ENCODE data around the gene HLA-DRB1. TPM values are rescaled to one million over a fixed set of nuclear protein-coding genes. Genes with fewer than 3 reads are reported as not detected.

Gene HLA-DRB1
- total and polyA plus RNA-seq, 10 donors, result 158 to 779 (median 430) TPM

- WGBS, 5 donors, result 0 to 89% (median 30%) methylated on average over 1 of the region's 1 CpG
- H3K27ac ChIP-seq, result no peak overlapping the region
- no peaks in the 10 kb centered on the region for H3K27me3 ChIP-seq (replicated peaks in 1 of 7)
- peaks cover 0 to 4% (median under 1%) of the 10 kb centered on the region in 6 donors for H3K4me1 ChIP-seq
- no peak overlapping the region for H3K4me3 ChIP-seq
- no peak for DNase-seq
- intact Hi-C loops (cut with DNase I; ENCODE audit: low total_unique reads), result no loop called here
- H3K9me3 ChIP-seq, result peaks cover 0 to 22% (median 0%) of the 10 kb centered on the region in 8 donors
- no peaks in the 10 kb centered on the region for H3K36me3 ChIP-seq
- TF ChIP-seq CTCF (IDR thresholded peaks at IDR 0.05 in 8 of 11, conservative IDR thresholded peaks at IDR 0.05 in 3 of 11) (no peak), POLR2AphosphoS5 (IDR thresholded peaks at IDR 0.05) (no peak), POLR2A (IDR thresholded peaks at IDR 0.05) (no peak)
Measured at GRCh38 chr6:32614366-32615081, 24.9 kb upstream of the HLA-DRB1 start.

GRCh38 chr6:32613475-32613874 lies 23.8 kb upstream of the HLA-DRB1 start:
- no peak for TF ChIP-seq POLR2AphosphoS5 (IDR thresholded peaks at IDR 0.05)
- TF ChIP-seq CTCF (IDR thresholded peaks at IDR 0.05 in 8 of 11, conservative IDR thresholded peaks at IDR 0.05 in 3 of 11), result no peak
- TF ChIP-seq POLR2A (IDR thresholded peaks at IDR 0.05), result no peak
- Histone ChIP-seq H3K4me3 (no peak overlapping the region), H3K36me3 (no peaks in the 10 kb centered on the region), H3K4me1 (peaks cover 0 to 4% (median 1%) of the 10 kb centered on the region in 6 donors), H3K27me3 (replicated peaks in 1 of 7) (no peaks in the 10 kb centered on the region), H3K9me3 (peaks cover 0 to 18% (median 0%) of the 10 kb centered on the region in 8 donors), H3K27ac (peak overlapping the region in 1 of 8 donors; percentile 29)
- no peak for DNase-seq
- intact Hi-C loops (cut with DNase I; ENCODE audit: low total_unique reads), result no loop called here
- WGBS, 5 donors, result 16 to 66% (median 40%) methylated on average over 6 of the region's 6 CpGs

GRCh38 chr6:32610682-32611296 lies 21.1 kb upstream of the HLA-DRB1 start:
- no peak for DNase-seq
- H3K27me3 ChIP-seq (replicated peaks in 1 of 7), result no peaks in the 10 kb centered on the region
- H3K9me3 ChIP-seq, result no peaks in the 10 kb centered on the region
- intact Hi-C loops (cut with DNase I; ENCODE audit: low total_unique reads), result no loop called here
- TF ChIP-seq CTCF (IDR thresholded peaks at IDR 0.05 in 8 of 11, conservative IDR thresholded peaks at IDR 0.05 in 3 of 11), result no peak
- no peak for TF ChIP-seq POLR2A (IDR thresholded peaks at IDR 0.05)
- TF ChIP-seq POLR2AphosphoS5 (IDR thresholded peaks at IDR 0.05), result no peak
- H3K36me3 ChIP-seq, result no peaks in the 10 kb centered on the region
- no peak overlapping the region for H3K4me3 ChIP-seq
- WGBS, 5 donors, result 12 to 54% (median 21%) methylated on average over 3 of the region's 3 CpGs
- H3K4me1 ChIP-seq, result peaks cover 0 to 4% (median 1%) of the 10 kb centered on the region in 6 donors
- H3K27ac ChIP-seq, result peak overlapping the region; percentile 76 to 92 (median 86)

All from spleen (tissue), 11 donors.